NCI-H748 treated with DMSO at 0.1 percent for 48 hours (cell line): ENCODE data around the gene NEK6.

Experiments
- DNase-seq: peaks from one replicate; lab custom pipeline; 2025; lab: John Stamatoyannopoulos, UW

Gene NEK6

DNA sequence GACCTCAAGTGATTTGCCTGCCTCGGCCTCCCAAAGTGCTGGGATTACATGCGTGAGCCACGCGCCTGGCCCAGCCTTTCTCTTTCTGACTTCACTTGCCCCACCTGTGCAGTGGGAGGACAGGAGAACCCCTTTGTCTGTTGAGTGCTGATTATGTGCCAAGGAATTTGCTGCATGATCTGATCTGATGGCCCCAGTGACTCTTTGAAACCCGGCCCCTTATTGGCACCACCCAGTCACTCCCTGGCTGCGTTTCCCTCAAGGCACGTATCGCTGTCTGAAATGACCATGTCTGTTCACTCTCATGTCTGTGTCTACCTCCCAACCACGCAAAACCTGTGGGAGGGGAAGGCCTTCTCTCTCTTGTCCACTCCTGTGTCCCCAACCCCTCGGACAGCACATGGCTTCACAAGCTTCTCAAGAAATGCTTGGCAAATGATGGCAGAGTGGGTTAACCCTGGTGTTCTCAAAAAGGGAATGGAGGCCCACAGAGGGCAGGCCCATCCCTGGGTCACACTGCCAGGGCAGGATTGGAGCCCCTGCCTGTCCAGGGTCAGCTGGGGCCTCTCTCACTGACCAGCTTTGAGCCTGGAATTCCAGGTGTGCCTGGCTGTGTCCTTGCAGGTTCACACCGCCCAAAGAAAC, 21.9 kb downstream of the NEK6 start:
- no peak for DNase-seq

DNA sequence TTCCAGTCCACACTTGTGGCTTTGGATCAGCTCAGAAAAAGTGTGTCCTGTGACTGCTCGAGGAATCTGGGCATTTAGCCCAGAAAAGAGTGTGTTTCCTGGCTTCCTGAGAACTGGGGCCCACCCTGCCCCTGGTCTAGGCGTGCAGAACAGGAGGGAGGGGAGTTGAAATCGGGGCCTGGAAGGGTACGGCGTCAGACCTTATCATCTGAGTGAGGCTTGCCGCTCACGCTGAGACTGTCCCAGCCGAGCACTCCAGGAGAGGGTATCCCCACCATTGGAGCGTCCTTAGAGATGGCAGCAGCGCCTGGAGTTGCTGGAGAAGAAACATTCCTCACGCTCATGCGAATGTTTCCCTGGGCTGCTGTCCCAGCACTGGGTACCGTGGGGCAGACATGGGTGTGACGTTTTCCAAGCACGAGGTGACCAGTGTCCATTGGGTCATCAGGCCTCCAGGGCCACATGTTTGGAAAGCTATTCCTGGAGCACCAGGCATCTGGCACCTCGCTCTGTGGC, 22.5 kb downstream of the NEK6 start:
- no peak for DNase-seq

DNA sequence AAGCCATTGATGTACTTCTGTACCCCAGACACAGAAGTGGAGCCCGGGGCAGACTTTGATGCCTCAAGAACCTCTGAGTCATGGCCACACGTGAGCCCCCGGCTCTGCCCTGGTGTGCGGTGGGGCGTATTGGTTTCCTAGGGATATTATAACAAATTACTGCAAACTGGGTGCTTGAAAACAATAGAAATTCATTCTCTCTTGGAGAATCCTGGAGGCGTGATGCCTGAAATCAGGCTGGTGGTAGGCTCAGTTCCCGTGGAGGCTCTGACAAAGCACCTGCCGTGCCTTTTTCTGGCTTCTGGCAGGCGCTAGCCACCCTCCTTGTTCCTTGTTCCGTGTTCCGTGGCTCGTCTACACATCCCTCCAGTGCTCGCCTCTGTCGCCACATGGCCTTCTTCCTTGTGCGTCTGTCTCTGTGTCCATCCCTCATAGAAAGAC, 24.2 kb downstream of the NEK6 start:
- no peak for DNase-seq

DNA sequence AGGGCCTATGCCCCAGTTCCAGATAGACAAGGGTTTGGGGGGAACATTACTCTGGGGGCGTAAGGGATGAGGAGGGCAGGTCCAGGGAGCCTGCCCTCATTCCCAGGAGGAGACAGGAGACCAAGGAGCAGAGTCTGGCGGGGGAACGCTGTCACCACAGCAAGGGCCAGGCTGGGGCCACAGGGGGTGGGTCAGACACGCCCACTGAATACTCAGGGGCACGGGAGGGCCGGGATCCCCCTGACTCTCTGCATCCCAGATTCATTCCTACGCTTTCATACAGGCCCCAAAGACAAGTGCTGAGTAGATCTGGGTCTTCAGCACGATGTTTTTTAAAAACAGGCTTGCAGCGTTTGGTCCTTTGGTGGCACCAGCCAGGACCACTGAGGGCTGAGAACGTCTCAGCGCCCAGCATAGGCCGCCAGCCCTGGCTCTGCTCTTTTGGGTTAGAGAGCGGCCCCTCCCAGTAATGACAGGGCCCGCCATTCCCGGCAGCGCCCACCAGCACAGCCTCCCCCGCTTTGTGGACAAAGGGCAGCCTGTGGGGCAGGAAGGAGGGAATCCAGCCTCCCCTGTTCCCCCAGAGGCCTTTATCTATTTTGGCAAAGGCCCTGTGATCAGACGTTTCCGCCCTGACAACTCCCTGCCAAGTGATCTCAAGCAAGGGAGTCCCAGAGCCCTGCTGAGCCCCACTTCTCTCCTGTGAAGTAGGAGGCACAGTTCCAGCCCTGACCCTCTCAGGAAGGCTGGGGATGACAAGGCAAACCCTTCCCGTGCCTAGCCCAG, 24.9 kb downstream of the NEK6 start:
- no peak for DNase-seq

DNA sequence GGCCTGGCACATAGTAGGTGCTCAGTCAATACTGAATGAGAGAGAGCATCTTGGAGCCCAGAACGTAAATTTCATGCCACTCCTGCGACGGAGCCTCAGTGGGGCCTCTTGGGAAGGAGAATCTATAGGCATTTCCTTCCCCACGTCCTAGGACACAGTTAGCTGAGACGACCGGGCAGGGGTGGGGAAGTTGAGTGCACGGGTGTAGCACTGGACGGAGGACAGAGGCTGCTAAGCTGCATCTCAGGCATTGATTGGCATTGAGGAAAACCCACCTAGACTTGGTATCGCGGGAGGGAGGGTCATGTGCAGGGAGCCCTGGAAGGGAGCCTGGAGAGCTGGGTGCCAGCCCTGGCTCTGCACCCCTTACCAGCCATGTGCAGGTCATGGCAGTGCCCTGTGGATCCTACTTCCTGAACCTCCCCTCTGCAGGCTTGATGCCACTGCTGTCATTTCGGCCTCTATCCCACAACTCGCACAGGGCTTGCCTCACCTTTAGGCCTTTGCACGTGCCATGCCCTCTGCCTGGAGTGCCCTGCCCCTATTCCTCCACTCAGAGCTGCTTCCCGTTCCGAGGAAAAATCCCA, 25.6 kb downstream of the NEK6 start:
- no peak for DNase-seq

DNA sequence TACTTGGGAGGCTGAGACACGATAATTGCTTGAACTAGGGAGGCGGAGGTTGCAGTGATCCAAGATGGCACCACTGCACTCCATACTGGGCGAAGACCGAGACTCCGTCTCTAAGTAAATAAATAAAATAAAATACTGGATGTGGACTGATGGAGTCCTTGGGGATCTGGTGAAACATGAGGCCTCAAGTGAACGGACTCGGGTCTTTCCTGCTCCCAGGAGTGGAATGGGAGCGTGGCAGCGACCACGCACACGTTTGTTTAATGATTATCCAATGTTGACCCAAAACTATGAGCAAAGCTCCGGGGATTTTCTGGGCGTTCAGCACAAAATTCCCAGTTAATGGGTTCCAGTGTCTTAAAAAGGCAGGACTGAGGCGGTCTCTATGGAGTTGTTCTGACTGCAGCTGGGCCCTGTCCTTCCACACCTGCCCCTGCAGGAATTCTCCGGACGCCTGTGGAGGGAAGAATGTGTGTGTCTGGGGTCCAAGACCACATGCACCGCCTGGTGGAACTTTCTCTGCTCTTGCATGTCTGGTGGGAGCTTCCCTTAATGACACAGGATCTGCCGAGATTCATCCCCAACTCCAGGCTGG, 26.6 kb downstream of the NEK6 start:
- DNase-seq = no peak

DNA sequence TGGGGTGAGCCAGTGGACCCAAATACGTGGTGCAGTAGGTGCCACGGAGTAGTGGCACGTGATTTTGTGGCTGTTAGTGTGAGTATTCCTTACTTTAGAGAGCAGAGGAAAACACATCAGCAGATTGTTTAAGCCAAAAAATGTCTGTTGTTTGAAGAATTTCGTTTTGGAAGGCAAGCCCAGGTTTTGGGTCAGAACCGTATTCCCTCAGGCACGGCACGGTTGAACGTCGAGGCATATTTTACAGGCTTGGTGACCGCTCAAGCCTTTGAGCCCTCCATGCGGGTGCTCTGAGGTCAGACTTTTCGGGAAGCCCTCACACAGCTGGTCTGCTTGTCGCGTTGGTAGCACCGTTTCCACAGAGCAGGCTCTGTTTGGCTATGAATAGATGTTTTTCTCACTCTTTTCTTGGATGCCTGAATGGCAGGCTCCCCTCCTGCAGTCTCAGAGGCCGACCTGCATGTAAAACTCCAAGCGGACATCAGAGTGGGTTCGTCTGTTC, 27.2 kb downstream of the NEK6 start:
- DNase-seq = no peak

DNA sequence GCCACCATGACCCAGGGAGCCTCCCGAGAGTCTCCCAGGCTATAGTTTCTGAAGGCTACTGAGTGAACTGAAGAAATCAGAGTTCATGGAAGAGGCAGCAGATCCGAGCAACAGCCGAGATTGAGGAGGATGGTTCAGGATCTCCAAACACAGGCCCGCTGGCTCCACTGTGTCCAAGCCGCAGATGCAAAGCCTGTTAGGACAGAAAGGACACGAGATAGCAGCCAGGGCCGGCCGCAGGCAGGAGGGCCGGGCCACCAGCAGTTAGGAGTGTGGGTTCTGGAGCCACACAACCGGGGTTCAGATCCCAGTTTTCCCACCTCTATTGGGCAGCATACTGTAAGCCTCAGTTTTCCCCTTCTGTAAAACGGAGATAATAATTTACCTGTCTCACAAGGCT, 27.7 kb downstream of the NEK6 start:
- DNase-seq = no peak

DNA sequence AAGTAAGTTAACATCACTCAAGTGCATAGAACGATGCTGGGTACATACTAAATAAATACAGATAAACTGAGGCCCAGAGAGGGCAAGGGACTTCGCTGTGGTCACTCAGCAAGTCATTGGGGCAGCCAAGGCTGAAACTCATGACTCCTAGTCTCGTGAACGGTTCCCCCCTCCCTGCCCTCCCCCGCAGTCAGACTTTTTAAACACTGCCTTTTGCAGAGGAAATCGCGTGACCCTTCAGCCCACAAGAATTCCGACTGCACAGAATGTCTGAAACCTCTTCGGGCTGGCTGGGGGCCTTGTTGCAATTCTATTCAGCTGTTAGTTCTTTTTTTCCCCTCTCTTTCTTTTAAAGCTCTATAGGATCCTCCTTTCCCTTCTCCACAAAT, 28.1 kb downstream of the NEK6 start:
- no peak for DNase-seq

DNA sequence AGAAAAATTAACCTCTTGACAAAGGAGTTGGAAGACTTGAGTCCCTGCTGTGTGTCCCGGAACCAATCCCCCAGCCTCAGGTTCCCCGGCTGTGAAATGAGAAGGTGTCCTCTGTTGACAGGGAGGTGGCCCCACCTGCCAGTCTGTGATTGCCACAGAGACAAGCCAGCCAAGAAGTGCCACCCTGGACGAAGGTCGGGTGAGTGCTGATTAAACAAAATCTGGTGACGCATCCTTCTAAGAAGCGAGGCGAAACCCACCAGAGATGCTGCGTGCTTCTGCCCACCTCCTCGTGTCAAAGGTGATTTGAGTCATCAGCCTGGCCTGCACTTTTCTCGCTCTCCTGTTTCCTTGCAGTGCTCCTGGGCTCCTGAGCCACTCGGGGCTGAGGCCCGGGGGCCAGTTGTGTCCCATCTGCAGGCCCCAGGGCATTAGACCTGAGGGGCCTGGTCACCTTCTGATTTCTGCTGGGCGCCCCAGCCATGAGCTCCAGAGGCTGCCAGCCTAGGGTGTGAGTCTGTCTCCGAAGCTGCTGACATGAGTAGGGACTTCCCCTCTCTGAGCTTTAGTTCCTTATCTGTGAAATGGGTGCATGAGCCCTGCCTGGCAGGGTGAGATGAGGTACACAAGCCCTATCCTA, 28.7 kb downstream of the NEK6 start:
- no peak for DNase-seq

DNA sequence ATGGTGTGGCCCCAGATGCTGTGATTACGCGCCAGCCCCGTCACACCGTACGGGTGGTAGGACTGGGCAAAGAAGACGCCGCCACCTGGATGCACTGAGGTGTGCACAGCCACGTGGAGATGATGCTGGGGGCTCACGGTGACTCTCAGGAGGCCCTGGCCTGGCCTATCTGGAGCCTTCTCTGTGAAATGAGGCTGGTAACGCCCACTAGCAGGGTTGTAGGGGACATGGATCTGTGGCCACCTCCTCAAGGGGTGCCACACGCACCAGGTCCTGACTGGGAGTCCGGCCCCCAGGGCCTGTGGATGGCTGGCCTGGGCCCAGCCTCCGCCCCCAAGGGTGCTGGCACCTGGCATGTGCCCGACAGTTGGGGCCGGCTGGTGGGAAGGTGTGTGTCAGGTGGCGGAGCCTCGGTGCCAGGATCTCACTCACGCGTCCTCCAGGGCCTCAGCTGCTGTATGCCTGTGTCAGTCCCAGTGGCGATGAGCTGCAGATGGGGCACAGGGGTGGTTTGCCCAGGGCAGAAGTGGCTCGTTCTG, 32.4 kb downstream of the NEK6 start:
- no peak for DNase-seq

DNA sequence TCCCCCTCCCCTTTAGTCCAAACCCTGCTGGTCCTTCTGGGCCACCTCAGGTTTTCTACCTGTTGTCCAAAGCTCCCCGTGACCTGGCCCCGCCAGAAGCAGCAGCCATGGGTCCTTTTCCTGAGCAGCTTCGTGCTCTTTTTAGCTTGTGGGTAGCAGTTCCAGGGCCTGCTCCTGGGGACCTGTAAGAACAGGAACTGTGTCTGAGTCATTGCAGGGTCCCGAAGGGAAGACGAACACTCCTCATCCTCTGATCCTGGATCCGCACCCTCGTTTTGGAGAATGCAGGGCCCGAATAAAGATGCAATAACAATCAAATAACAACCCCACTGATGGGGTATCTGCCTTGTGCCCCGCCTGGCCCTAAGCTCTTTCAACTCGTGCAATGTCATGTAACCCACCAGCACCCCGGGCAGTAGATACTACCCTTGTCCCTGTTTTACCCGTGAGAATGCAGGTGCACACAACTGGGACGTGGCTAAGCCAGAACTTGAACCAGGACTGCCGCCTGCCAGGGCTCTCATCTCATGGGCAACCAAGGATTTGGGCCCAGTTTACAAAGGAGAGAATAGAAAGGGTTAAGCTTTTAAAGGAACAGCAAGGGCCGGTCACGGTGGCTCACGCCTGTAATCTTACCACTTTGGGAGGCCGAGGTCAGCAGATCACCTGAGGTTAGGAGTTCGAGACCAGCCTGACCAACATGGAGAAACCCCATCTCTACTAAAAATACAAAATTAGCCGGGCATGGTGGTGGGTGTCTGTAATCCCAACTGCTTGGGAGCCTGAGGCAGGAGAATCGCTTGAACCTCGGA, 33.2 kb downstream of the NEK6 start:
- no peak for DNase-seq

DNA sequence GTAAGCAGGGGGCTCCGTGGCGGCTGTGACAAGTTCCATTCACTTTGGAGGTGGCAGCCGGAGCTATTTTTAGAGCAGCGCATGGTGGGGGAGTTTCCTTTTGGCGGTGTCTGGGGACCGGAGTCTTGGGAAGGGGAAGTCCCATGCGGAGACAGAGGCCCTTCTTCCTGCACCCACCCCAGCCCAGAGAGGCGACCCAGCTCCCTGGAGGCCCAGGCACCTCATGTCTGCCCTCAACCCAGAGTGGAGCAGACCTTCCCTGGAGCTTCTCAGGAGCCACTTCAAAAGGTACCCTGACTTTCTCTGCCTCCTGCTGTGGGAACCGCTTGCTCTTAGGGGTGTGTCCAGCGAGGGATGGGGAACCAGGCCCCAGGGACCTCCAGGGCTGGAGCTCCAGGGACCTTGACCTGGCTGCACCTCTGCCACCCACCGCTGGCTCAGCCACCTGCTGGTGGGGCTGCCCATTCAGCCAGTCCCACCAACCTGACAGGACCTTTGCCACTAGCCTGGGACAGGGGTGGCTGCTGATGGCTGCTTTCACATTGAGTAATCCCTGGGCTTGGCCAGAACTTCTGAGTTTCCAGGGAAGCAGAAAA, 34.1 kb downstream of the NEK6 start:
- no peak for DNase-seq

DNA sequence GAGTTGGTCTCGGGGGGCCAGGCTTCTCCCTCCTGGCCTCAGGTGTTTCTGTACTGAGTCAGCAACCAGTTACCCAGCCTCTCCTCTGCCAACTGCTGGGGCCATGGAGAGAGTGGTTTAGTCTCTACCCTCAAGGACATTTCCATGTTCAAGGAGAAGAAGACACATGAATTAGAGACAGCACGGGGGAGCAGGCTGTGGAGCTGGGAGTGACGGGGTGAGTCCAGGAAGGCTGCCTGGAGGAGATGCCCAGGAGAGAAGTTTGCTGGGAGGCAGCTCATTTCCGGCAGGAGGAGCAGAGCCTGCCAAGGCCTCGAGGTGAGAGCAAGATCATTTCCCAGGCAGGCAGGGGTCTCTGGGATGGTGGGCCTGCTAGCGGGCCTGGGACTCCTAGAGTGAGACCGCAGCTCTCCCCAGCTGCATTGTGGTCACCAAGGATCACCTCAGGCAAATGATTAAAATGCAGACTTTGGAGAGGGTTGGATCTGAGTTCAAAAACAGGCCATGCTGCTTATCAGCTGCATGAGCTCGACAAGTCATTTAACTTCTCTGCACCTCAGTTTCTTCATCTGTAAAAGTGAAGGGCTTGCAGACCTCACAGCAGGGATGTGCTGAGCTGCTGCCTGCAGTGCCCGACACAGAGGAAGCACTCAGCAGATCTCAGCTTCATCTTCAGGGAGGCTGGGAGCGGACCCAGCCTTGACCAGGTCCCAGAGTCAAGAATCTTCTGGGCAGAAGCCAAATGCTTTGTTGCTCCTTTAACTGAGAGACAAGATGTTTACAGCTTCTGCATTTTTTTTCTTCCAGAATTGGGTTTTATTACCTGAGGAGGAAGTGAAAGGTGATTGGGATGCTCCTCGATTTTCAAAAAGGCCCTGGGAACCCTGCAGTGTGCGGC, 35.2 kb downstream of the NEK6 start:
- DNase-seq = no peak

DNA sequence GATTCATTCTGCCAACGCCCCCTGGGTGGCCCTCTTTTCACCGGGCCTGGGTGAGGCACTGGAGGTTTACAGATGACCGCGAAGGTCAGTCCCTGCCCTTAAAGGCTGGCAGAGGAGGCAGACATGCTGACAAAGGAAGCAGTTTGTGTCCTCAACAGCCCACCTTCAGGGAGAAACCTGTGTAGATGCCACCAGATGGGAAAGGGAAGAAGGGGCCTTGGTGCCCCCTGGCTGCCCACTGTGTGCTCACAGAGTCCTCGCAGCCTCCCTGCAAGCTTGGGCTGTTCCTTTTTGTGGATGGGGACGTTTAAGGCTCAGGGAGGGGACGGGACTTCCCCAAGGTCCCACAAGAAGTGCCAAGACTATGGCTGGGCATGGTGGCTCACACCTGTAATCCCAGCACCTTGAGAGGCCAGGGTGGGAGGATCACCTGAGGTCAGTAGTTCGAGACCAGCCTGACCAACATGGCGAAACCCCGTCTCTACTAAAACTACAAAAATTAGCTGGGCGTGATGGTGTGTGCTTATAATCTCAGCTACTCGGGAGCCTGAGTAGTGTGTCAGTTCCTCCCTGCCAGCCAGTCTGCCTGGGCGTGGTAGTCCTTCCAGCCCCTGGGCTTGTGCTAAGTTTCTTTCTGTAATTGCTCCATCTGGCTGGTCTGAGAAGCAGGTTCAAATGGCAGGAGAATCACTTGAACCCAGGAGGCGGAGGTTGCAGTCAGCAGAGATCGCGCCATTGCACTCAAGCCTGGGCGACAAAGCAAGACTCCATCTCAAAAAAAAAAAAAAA, 36.2 kb downstream of the NEK6 start:
- DNase-seq = no peak

DNA sequence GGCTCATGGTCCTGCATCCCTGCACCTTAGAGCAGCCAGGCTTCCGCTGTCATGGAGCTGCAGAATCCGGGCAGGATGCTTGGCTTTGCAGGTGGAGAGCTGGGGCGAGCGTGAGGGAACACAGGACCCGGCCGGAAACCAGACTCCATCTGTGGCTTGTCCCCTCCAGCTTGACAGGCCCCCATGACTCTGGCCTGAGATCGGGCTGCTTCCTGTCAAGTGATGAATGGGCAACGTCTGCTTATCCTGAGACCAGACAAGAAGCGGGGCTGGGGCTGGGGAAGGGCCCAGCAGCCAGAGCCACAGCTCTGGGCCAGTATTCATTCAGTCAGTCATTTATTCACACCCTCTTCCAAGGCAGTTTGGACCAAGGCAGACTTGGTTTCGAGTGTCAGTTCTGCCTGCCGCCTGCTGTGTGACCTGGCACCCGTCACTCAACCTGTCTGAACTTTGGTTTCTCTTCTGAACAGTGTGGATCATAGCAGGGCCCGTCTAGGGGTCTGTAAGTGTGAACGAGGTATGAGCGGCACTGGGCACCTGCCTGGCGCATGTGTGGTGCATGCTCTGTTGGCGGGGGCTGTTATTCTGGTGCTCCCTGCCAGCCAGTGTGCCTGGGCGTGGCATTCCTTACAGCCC, 37.5 kb downstream of the NEK6 start:
- no peak for DNase-seq

DNA sequence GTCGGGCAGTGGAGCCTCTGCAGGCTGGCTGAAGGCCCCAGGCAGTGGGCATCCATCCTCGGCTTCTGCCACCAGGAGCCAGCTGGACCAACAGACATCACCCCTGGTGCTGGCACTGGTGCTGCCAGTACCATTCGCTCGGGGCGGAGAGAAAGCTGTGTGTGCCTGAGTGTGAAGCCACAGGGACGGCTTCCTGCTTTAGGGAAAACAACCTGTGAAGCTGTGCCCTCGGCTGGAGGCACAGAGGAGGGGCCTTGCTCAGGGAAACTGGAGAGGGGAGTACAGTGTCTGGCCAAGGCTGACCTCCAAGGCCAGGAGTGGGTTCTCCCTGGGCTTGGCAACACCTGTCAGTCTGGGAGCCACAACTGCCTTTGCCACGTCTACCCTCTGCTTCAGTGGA, 38.3 kb downstream of the NEK6 start:
- DNase-seq = no peak
